ENCODE data around the gene PICALM.

The PICALM gene

DNA sequence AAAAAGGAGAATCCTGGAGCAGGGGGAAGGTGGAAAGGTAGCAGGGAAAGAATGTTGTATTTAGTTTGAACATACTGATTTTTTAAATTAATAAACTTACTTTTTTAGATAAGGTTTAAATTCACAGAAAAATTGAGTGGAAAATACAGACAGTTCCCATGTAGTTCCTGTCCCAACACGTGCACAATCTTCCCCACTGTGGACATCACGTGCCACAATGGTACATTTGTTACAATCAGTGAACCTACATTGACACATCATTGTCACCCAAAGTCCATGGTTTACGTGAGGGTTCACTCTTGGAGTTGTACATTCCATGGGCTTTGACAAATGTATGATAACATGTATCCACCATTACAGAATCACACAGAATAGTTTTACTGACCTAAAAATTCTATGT is 10.5 kb upstream of the PICALM start:
- no peak for DNase-seq

- DNase-seq = no peak
Measured at GRCh38 chr11:86073948-86074347, 5.1 kb upstream of the PICALM start.

GRCh38 chr11:86072211-86072610 is 3.3 kb upstream of the PICALM start:
- DNase-seq = no peak

GRCh38 chr11:86070142-86071056 is 1.5 kb upstream of the PICALM start:
- DNase-seq = no peak

DNA sequence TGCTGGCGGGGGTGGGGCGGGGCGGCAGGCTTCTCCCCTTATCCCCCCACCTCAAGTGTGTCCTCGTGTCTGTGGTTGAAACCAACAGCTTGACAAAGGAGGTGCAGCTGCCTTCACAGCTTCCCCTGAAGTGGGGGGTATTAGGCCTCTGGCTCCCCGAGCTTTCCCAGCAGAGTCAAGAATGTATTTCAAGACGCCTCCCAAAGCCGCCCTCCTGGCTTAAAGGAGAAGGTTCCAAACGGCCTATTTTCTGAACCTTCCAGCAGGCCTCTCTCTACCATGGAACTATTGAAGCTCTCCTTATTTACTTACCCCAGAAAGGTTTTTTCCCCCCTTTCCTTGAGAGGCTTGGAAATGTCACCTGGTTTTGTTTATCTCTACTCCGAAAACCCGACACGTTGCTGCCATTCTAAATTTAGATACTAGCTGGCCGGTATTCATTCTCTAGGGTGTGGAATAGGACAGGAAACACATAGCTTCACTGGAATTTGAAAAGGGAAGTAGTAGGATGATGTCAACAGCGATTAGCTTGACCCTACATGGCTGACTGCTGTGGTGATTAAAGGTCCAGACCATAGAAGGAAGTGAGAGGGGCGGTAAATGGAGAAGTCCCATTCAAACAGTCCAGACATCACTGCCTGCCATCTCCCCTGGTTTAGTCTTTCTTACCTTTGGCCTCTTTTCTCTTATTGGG is 671 bp upstream of the PICALM start:
- DNase-seq = no peak

GRCh38 chr11:86068138-86068871 is 579 bp downstream of the PICALM start:
- no peak for DNase-seq

GRCh38 chr11:86067851-86068137 is 1.1 kb downstream of the PICALM start:
- no peak for DNase-seq

DNA sequence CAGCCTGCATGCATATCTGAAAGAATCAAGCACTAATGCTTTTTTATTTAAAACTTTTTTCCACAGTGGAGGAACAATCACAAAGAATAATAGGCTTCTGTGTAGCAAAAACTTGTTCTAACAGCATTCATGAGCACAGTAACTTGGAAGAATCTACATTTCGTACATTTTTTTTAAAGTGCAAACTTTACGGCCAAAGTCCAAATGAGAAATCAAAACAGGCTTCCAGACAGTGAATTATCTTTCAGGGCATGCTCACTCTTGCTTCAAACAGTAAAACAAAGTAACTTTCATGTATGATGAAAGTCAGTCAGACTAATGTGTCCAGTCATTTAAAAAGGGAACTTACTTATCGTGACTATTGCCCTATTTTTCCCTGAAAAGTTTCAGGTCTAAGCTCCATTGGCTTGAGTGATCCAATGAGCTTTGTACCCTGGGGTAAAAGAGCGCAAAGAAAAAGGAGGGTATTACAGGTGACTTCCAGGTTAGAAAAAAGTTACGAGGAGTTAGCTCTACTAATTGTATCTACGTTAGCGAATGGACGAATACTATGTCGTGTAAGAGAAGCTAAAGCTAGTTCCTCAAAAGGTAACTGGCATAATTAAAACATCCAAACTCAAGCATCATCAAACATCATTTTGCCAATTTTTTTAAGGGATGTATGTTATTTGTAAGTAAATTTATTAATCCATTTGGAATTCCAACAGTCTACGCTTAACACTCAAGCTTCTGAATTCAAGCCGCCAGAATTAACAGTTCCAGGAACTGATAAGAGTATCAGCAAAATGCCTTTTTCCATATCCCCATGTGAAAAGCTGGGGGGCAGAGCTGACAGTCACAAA is 1.7 kb downstream of the PICALM start:
- DNase-seq = no peak

- DNase-seq = no peak
Measured at GRCh38 chr11:86066657-86067008, 2.3 kb downstream of the PICALM start.

DNA sequence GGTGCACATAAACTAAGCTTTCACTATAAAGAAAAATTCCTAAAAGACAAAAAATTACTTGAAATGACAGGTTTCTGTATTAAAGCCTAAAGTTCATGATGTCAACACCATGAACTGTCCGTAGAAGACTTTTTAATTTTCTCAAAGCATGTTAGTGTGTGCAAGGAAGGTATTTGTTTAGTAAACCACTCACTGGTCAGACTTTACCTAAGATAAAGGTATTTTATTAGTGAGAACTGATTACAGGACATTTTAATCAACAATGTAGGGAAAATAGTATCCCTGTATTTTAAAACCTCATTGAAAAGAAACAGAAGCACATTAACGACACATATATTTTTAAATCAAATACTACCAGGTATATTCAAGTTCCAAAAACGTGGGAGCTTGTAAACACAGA is 2.9 kb downstream of the PICALM start:
- DNase-seq = no peak

DNA sequence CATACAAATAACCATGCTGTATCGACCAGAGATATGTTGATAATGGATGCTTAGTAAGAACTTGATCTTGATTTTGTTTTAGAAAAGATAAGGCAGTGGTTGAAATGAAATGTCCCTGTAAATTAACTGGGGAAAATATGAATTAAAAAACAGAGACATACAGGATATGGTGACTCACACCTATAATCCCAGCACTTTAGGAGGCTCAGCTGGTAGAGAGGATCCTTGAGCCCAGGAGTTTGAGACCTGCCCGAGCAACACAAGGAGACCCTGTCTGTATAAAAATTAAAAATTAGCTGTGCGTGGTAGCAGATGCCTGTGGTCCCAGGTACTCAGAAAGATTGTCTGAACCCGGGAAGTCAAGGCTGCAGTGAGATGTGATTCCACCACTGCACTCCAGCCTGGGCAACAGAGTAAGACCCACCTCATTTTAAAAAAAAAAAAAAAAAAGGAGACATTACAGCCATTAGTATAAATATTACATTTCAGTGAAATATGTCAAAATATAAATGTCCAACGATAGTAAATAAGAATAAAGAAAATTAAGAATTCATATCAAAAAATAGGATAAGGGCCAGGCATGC is 4.6 kb downstream of the PICALM start:
- DNase-seq = no peak

- no peak for DNase-seq
Measured at GRCh38 chr11:86063536-86063935, 5.3 kb downstream of the PICALM start.

DNA sequence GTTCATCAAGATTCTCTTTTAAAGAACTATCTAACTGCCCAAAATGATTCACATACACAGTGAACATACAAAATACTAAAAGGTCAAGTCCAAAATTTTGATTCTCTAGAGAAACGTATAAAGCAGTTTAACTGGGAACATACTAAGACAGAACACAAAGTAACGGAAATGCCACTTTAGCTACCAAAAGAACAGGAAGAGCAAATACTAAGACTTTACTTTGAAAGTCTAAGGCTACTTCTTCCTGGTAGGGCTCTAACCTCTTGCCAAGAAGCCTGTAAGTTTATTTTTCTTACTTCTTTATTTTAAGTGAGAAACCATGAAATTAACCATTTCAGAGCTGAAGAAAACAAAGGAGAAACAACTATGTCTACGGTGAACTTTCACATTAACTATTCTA is 6.2 kb downstream of the PICALM start:
- no peak for DNase-seq

DNA sequence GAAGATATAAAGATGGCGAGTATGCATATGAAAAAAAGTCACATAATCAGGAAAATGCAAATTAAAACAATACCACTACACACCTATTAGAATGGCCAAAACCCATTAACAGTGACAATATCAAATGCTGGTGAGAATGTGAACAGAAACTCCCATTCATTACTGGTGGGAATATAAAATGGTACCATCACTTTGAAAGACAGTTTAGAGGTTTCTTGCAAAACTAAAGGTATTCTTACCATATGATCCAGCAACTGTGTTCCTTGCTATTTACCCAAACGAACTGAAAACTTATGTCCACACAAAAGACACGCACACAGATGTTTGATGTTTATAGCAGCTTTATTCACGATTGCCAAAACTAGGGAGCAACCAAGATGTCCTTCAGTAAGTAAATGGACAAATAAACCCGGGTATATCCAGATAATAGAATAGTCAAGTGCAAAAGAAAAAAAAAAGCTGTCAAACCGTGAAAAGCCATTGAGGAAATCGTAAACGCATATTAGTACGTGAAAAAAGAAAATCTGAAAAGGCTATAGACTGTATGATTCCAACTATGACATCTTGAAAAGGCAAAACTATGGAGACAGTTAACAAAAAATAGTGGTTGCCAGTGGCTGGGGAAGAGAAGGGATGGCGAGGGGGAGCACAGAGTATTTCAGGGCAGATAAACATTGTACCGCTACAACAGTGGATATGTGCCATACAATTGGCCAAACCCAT is 7.2 kb downstream of the PICALM start:
- DNase-seq = no peak

DNA sequence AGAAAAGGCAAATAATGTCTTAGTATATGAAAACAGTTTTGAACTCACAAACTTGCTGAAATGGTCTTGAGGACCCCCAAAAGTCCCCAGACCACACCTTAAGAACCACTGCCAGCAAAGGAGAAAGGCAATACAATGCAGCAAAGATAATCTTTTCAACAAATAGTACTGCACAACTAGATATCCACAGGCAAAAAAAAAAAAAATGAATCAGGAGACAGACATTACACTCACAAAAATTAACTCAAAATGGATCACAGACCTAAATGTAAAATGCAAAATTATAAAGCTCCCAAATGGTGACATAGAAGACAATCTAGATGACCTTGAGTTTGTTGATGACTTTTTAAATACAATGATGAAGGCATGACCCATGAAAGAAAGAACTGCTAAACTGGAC is 8.3 kb downstream of the PICALM start:
- no peak for DNase-seq

- DNase-seq = no peak
Measured at GRCh38 chr11:86058360-86058759, 10.5 kb downstream of the PICALM start.

DNA sequence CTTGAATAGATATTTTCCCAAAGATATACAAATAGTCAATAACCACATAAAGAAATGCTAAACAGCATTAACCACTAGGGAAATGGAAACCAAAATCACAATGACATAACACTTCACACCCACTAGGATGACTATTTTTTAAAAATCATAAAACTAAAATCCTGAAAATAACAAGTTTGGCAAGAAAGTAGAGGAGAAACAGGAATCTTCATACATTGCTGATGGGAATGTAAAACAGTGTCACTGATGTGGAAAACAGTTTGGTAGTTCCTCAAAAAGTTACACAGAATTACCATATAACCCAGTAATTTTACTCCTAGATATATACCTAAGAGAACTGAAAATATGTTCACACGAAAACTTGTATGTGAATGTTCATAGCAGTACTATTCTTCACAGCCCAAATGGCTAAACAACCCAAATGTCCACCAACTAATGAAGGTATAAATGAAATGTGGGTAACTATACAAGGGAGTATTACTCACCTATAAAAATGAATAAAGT is 12.5 kb downstream of the PICALM start:
- no peak for DNase-seq

- DNase-seq = no peak
Measured at GRCh38 chr11:86052693-86053641, 15.9 kb downstream of the PICALM start.

- no peak for DNase-seq
Measured at GRCh38 chr11:86050196-86050709, 18.6 kb downstream of the PICALM start.

DNA sequence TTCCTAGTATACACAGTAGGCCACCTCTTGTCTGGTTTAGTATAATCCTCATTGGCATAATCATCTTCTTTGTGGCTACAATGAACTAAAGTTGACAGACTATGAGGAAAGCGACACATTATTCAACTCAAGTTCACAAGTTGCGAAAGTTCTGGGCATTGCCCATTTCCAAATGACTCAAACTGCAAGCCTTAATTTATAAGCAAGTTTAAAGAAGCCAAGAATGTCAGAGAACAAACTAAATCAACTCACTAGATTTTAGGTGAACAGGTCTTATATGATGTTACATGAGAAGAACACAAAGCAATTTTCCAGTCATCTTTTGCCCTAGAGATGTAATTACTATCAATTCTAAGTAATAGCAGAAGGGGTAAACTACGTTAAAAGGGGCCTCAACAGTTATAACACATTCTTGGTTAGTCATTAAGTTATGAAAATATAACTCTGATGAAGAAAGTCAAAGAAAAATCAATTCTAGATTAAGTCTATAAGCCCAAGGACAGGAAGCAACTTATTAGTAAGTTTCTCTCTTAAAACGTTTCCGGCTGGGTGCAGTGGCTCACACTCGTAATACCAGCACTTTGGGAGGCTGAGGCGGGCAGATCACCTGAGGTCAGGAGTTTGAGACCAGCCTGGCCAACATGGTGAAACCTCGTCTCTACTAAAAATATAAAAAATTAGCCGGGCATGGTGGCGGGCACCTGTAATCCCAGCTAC is 21.5 kb downstream of the PICALM start:
- DNase-seq = no peak

All from activated CD8-positive, alpha-beta memory T cell treated with anti-CD3 and anti-CD28 coated beads, Interleukin-2, amount 50 U/mL, for 4 hours (primary cell).